K562 (cell line): ENCODE measurements around the gene MAD1L1. TPM values are rescaled to one million over a fixed set of nuclear protein-coding genes. Genes with fewer than 3 reads are reported as not detected.
A peak's percentile ranks its signal among the peaks of the same experiment; 100 is the strongest.

ENCODE experiments used
- BCL6 ChIP-seq: fragments of 250-450 bp; sonication (Bioruptor Pico); IDR thresholded peaks from 2 replicates; pipeline ENCODE4 v1.4.0; 2020
- CHD4 ChIP-seq: fragments of 200-600 bp; sonication (generic); IDR thresholded peaks from 3 replicates; pipeline ENCODE4 v1.6.1; 2012; ENCODE audit warnings: low read depth, mild to moderate bottlenecking, mixed read lengths, low read length, inconsistent platforms; ENCODE audit not compliant: insufficient read depth, insufficient replicate concordance, poor library complexity, severe bottlenecking
- COPS2 ChIP-seq: fragments of 450-650 bp; conservative IDR thresholded peaks from 2 replicates; pipeline ENCODE4 v1.6.1; 2016; ENCODE audit warnings: mild to moderate bottlenecking, moderate library complexity
- DDX20 ChIP-seq: fragments of 450-650 bp; IDR thresholded peaks from 2 replicates; pipeline ENCODE4 v1.6.1; 2016; ENCODE audit warnings: missing genetic modification characterization, low read depth, mild to moderate bottlenecking, missing compliant biosample characterization, moderate library complexity
- EP300 ChIP-seq: IDR thresholded peaks from 2 replicates; pipeline ENCODE4 v1.6.1; 2012; ENCODE audit warnings: low read length, improper control_type of control experiment
- FOXP4 ChIP-seq: sonication (generic); formaldehyde crosslinking; IDR thresholded peaks from 2 replicates; pipeline ENCODE4 v1.8.0; 2022; ENCODE audit warnings: mild to moderate bottlenecking, missing genetic modification reagents, borderline replicate concordance
- LEF1 ChIP-seq: fragments of 450-650 bp; IDR thresholded peaks from 2 replicates; pipeline ENCODE4 v1.6.1; 2016; ENCODE audit warnings: mild to moderate bottlenecking
- MEF2D ChIP-seq: conservative IDR thresholded peaks from 2 replicates; pipeline ENCODE4 v1.6.1; 2016; ENCODE audit warnings: low read depth, missing genetic modification characterization, missing compliant biosample characterization
- NCOA1 ChIP-seq: fragments of 450-650 bp; IDR thresholded peaks from 2 replicates; pipeline ENCODE4 v1.6.1; 2016; ENCODE audit warnings: low read depth
- RBFOX2 ChIP-seq: fragments of 200-400 bp; formaldehyde crosslinking; IDR thresholded peaks from 2 replicates; pipeline ENCODE4 v1.6.1; 2017; ENCODE audit warnings: low read depth, mild to moderate bottlenecking, low read length, moderate library complexity
- RBM14 ChIP-seq: fragments of 200-400 bp; formaldehyde crosslinking; IDR thresholded peaks from 2 replicates; pipeline ENCODE4 v1.6.1; 2018; ENCODE audit warnings: low read depth, mild to moderate bottlenecking, low read length, moderate library complexity, borderline replicate concordance; ENCODE audit not compliant: insufficient read depth
- SMAD4 ChIP-seq: fragments of 250-450 bp; sonication (Bioruptor Pico); conservative IDR thresholded peaks from 2 replicates; pipeline ENCODE4 v1.8.0; 2021; ENCODE audit warnings: inconsistent platforms, mild to moderate bottlenecking, moderate library complexity
- UBTF ChIP-seq, 2 experiments: IDR thresholded peaks; 2 replicates each; pipeline ENCODE4 v1.6.1; 2012; ENCODE audit warnings: improper control_type of control experiment in 2 of 2, low read depth in 2 of 2, low read length in 2 of 2, borderline replicate concordance in 1 of 2
- ZBED1 ChIP-seq: IDR thresholded peaks from 2 replicates; pipeline ENCODE4 v1.6.1; 2014
- ZBTB1 ChIP-seq: sonication (generic); formaldehyde crosslinking; IDR thresholded peaks from 2 replicates; pipeline ENCODE4 v1.8.1; 2023; ENCODE audit warnings: missing genetic modification reagents, low read depth, mild to moderate bottlenecking, borderline replicate concordance
- ZBTB9 ChIP-seq: fragments of 450-650 bp; formaldehyde crosslinking; IDR thresholded peaks from 2 replicates; pipeline ENCODE4 v1.4.0; 2020; ENCODE audit warnings: mild to moderate bottlenecking, moderate library complexity
- ZNF134 ChIP-seq: fragments of 250-450 bp; sonication (Bioruptor Pico); conservative IDR thresholded peaks from 2 replicates; pipeline ENCODE4 v1.4.0; 2020
- ZNF24 ChIP-seq: fragments of 450-650 bp; IDR thresholded peaks from 2 replicates; pipeline ENCODE4 v1.6.1; 2016
- ZNF3 ChIP-seq: fragments of 250-450 bp; sonication (Bioruptor Pico); IDR thresholded peaks from 2 replicates; pipeline ENCODE4 v1.5.0; 2021; ENCODE audit warnings: mild to moderate bottlenecking, moderate library complexity
- polyA plus RNA-seq, 8 experiments: library from polyadenylated mRNA; depleted of rRNA in 4 of 8; stranded (reverse) in 5 of 8; unstranded in 3 of 8; fragments of >200 nt; fragmentation: Nextera tagmentation in 2 of 8; fragmentation: Illumina TruSeq in 1 of 8; extraction: Ambion mirVana in 2 of 8; extraction: Trizol in 1 of 8; gene quantifications; 2 replicates each; pipeline versions ENCODE4 v1.2.1 to v1.2.3, GENCODE V29; 2011 to 2014; ENCODE audit warnings: inconsistent platforms in 1 of 8, missing spikeins in 1 of 8
- total RNA-seq, 7 experiments: library from RNA; depleted of rRNA in 6 of 7; stranded (reverse); fragments of >200 nt in 6 of 7; fragmentation: Illumina TruSeq in 2 of 7; extraction: Trizol in 2 of 7; gene quantifications; 2 replicates each; pipeline versions ENCODE4 v1.2.1 to v1.2.3, GENCODE V29; 2011 to 2021; ENCODE audit warnings: low replicate concordance in 1 of 7
- TF ChIP-seq, protein P1 (sequence below): IDR thresholded peaks from 2 replicates; pipeline ENCODE4 v1.6.1; 2011; ENCODE audit not compliant: insufficient read length; ENCODE audit errors: extremely low read depth
- TF ChIP-seq, protein P2 (sequence below), 2 experiments: fragments of 450-650 bp in 1 of 2; sonication (generic) in 1 of 2; formaldehyde crosslinking in 1 of 2; IDR thresholded peaks in 1 of 2; conservative IDR thresholded peaks in 1 of 2; 2 replicates each; pipeline versions ENCODE4 v1.6.1 to v1.8.1; 2016 to 2023; ENCODE audit warnings: mild to moderate bottlenecking in 2 of 2, moderate library complexity in 2 of 2, inconsistent platforms in 1 of 2, missing genetic modification reagents in 1 of 2

The MAD1L1 gene
- total and polyA plus RNA-seq, 9 of the 15 experiments (the other 6 are each of a cell fraction or from before 2014, with no cell fraction given): 1.7 to 89.7 (median 18.0) TPM

DNA sequence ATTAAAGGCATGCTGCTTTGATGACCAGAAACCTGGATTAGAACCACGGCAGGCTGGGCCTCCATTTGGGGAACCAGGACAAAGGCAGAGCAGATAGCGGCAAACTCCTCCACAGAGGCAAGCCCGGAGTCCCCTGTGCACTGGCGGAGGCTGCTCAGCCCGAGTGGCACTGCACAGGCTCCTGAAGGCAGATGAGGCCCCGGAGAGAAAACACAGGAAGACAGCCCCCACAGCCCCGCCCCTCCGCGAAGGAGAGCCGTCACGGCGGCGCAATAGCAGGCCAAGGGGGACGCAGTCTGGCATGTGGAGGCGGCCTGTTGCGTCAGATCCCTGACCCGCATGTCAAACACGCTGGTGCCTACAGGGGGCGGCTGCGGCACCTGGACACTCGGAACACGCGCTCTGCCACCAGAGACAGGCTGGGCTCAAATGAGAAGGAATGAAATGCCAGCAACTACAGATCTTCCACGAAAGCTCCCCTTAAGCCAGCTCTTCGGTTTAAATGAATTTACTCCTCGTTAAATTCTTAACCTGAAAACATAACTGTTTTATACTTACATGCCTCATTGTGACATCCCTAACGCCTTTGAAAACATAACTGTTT is 128.5 kb downstream of the MAD1L1 start (continued):
- TF ChIP-seq SMAD4 (peak; percentile 94), ZNF3 (CRISPR knock-in tag) (no peak), NCOA1 (peak; percentile 84), MEF2D (tag) (0 out of 2 replicates have a peak, but pooled peaks have one; percentile 12), RBFOX2 (peak; percentile 88), DDX20 (no peak), RBM14 (no peak), EP300 (peak; percentile 69), UBTF (IDR thresholded peaks at IDR 0.05; ENCODE audit: borderline replicate concordance in 1 of 2, low read depth in 2 of 2, low read length in 2 of 2) (no peak), FOXP4 (CRISPR knock-in tag) (peak; percentile 88; the same call in 1 of the 2 replicates), ZNF134 (no peak), ZBTB9 (CRISPR knock-in tag) (peak; percentile 66; the same call in 1 of the 2 replicates), ZNF24 (peak; percentile 72), LEF1 (no peak), ZBED1 (no peak), ZBTB1 (CRISPR knock-in tag) (no peak), BCL6 (no peak), CHD4 (no peak), COPS2 (no peak)
- TF ChIP-seq, protein P1, sequence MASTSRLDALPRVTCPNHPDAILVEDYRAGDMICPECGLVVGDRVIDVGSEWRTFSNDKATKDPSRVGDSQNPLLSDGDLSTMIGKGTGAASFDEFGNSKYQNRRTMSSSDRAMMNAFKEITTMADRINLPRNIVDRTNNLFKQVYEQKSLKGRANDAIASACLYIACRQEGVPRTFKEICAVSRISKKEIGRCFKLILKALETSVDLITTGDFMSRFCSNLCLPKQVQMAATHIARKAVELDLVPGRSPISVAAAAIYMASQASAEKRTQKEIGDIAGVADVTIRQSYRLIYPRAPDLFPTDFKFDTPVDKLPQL: no peak
- TF ChIP-seq, protein P2, sequence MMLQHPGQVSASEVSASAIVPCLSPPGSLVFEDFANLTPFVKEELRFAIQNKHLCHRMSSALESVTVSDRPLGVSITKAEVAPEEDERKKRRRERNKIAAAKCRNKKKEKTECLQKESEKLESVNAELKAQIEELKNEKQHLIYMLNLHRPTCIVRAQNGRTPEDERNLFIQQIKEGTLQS (IDR thresholded peaks at IDR 0.05): peak; percentile 97
- TF ChIP-seq, protein P2 (CRISPR knock-in tag; conservative IDR thresholded peaks at IDR 0.05): peak; percentile 87
